K562 (cell line): Measurements from ENCODE around the gene GRIN1. TPM values are rescaled to one million over a fixed set of nuclear protein-coding genes. Genes with fewer than 3 reads are reported as not detected.
A peak's percentile ranks its signal among the peaks of the same experiment; 100 is the strongest.

ENCODE experiments used
- BCOR ChIP-seq: fragments of 450-650 bp; IDR thresholded peaks from 2 replicates; pipeline ENCODE4 v1.6.1; 2016
- BRD9 ChIP-seq: fragments of 450-650 bp; IDR thresholded peaks from 2 replicates; pipeline ENCODE4 v1.6.1; 2018; ENCODE audit warnings: low read depth; ENCODE audit not compliant: partially characterized antibody
- CAMTA2 ChIP-seq: fragments of 250-450 bp; sonication (Bioruptor Pico); conservative IDR thresholded peaks from 2 replicates; pipeline ENCODE4 v1.5.1; 2022
- ETV1 ChIP-seq: fragments of 450-650 bp; conservative IDR thresholded peaks from 2 replicates; pipeline ENCODE4 v1.6.1; 2016; ENCODE audit warnings: missing genetic modification characterization, control low read depth, low read depth, missing compliant biosample characterization
- L3MBTL2 ChIP-seq: fragments of 450-650 bp; IDR thresholded peaks from 2 replicates; pipeline ENCODE4 v1.6.1; 2016; ENCODE audit warnings: mild to moderate bottlenecking, moderate library complexity
- MTA1 ChIP-seq: fragments of 450-650 bp; IDR thresholded peaks from 2 replicates; pipeline ENCODE4 v1.6.1; 2017; ENCODE audit warnings: borderline replicate concordance
- NBN ChIP-seq: fragments of 450-650 bp; IDR thresholded peaks from 2 replicates; pipeline ENCODE4 v1.6.1; 2016; ENCODE audit warnings: low read depth, mild to moderate bottlenecking
- NR1H2 ChIP-seq: sonication (generic); formaldehyde crosslinking; IDR thresholded peaks from 2 replicates; pipeline ENCODE4 v1.4.0; 2020; ENCODE audit warnings: mild to moderate bottlenecking, missing genetic modification reagents
- POLR2A ChIP-seq: fragments of 450-650 bp; conservative IDR thresholded peaks from 2 replicates; pipeline ENCODE4 v1.6.1; 2016
- RB1 ChIP-seq: fragments of 450-650 bp; IDR thresholded peaks from 2 replicates; pipeline ENCODE4 v1.6.1; 2017; ENCODE audit warnings: low read depth, mild to moderate bottlenecking
- SMAD2 ChIP-seq: fragments of 150-350 bp; IDR thresholded peaks from 2 replicates; pipeline ENCODE4 v1.6.1; 2014; ENCODE audit warnings: low read depth, mild to moderate bottlenecking, low read length
- SMAD4 ChIP-seq: fragments of 250-450 bp; sonication (Bioruptor Pico); conservative IDR thresholded peaks from 2 replicates; pipeline ENCODE4 v1.8.0; 2021; ENCODE audit warnings: inconsistent platforms, mild to moderate bottlenecking, moderate library complexity
- TEAD4 ChIP-seq, 2 experiments: sonication (generic) in 1 of 2; formaldehyde crosslinking in 1 of 2; IDR thresholded peaks; 2 replicates each; pipeline versions ENCODE4 v1.6.1 to v1.8.0; 2012 to 2022; ENCODE audit warnings: borderline replicate concordance in 1 of 2, inconsistent platforms in 1 of 2, low read length in 1 of 2, mild to moderate bottlenecking in 1 of 2, missing genetic modification reagents in 1 of 2
- TRIM24 ChIP-seq, 2 experiments: fragments of 450-650 bp; IDR thresholded peaks; 2 replicates each; pipeline ENCODE4 v1.6.1; 2016
- ZFPM2 ChIP-seq: fragments of 250-450 bp; sonication (Bioruptor Pico); IDR thresholded peaks from 2 replicates; pipeline ENCODE4 v1.5.1; 2022; ENCODE audit warnings: mild to moderate bottlenecking
- ZFX ChIP-seq: sonication (generic); formaldehyde crosslinking; IDR thresholded peaks from 2 replicates; pipeline ENCODE4 v1.8.0; 2022; ENCODE audit warnings: mild to moderate bottlenecking, missing genetic modification reagents, moderate library complexity
- ZKSCAN1 ChIP-seq: fragments of 150-350 bp; IDR thresholded peaks from 2 replicates; pipeline ENCODE4 v1.6.1; 2016; ENCODE audit warnings: low read depth, low read length
- ZNF121 ChIP-seq: sonication (generic); formaldehyde crosslinking; conservative IDR thresholded peaks from 2 replicates; pipeline ENCODE4 v1.8.0; 2022; ENCODE audit warnings: missing genetic modification reagents
- ZNF134 ChIP-seq: fragments of 250-450 bp; sonication (Bioruptor Pico); conservative IDR thresholded peaks from 2 replicates; pipeline ENCODE4 v1.4.0; 2020
- ZNF324 ChIP-seq: fragments of 250-450 bp; sonication (Bioruptor Pico); IDR thresholded peaks from 2 replicates; pipeline ENCODE4 v1.4.0; 2020; ENCODE audit warnings: mild to moderate bottlenecking
- ZNF586 ChIP-seq: fragments of 450-650 bp; formaldehyde crosslinking; conservative IDR thresholded peaks from 2 replicates; pipeline ENCODE4 v1.4.0; 2020; ENCODE audit warnings: mild to moderate bottlenecking, moderate library complexity
- polyA plus RNA-seq, 8 experiments: library from polyadenylated mRNA; depleted of rRNA in 4 of 8; stranded (reverse) in 5 of 8; unstranded in 3 of 8; fragments of >200 nt; fragmentation: Nextera tagmentation in 2 of 8; fragmentation: Illumina TruSeq in 1 of 8; extraction: Ambion mirVana in 2 of 8; extraction: Trizol in 1 of 8; gene quantifications; 2 replicates each; pipeline versions ENCODE4 v1.2.1 to v1.2.3, GENCODE V29; 2011 to 2014; ENCODE audit warnings: inconsistent platforms in 1 of 8, missing spikeins in 1 of 8
- total RNA-seq, 7 experiments: library from RNA; depleted of rRNA in 6 of 7; stranded (reverse); fragments of >200 nt in 6 of 7; fragmentation: Illumina TruSeq in 2 of 7; extraction: Trizol in 2 of 7; gene quantifications; 2 replicates each; pipeline versions ENCODE4 v1.2.1 to v1.2.3, GENCODE V29; 2011 to 2021; ENCODE audit warnings: low replicate concordance in 1 of 7
- TF ChIP-seq, protein P1 (sequence below): fragments of 450-650 bp; IDR thresholded peaks from 2 replicates; pipeline ENCODE4 v1.6.1; 2016; ENCODE audit warnings: borderline replicate concordance
- TF ChIP-seq, protein P2 (sequence below), 2 experiments: fragments of 450-650 bp; conservative IDR thresholded peaks; 2 replicates each; pipeline ENCODE4 v1.6.1; 2017; ENCODE audit warnings: mild to moderate bottlenecking in 2 of 2, moderate library complexity in 2 of 2
- TF ChIP-seq, protein P3 (sequence below), 2 experiments: fragments of 200-800 bp in 1 of 2; sonication (Bioruptor generic) in 1 of 2; sonication (generic) in 1 of 2; formaldehyde crosslinking in 1 of 2; IDR thresholded peaks in 1 of 2; conservative IDR thresholded peaks in 1 of 2; 2 replicates each; pipeline versions ENCODE4 v1.5.0 to v1.6.1; 2016 to 2020; ENCODE audit warnings: missing compliant biosample characterization in 1 of 2, missing genetic modification characterization in 1 of 2, missing genetic modification reagents in 1 of 2

GRIN1 gene
- total and polyA plus RNA-seq, 9 of the 15 experiments (the other 6 are each of a cell fraction or from before 2014, with no cell fraction given) = 0.03 to 0.35 (median 0.16) TPM; not detected in 6

DNA sequence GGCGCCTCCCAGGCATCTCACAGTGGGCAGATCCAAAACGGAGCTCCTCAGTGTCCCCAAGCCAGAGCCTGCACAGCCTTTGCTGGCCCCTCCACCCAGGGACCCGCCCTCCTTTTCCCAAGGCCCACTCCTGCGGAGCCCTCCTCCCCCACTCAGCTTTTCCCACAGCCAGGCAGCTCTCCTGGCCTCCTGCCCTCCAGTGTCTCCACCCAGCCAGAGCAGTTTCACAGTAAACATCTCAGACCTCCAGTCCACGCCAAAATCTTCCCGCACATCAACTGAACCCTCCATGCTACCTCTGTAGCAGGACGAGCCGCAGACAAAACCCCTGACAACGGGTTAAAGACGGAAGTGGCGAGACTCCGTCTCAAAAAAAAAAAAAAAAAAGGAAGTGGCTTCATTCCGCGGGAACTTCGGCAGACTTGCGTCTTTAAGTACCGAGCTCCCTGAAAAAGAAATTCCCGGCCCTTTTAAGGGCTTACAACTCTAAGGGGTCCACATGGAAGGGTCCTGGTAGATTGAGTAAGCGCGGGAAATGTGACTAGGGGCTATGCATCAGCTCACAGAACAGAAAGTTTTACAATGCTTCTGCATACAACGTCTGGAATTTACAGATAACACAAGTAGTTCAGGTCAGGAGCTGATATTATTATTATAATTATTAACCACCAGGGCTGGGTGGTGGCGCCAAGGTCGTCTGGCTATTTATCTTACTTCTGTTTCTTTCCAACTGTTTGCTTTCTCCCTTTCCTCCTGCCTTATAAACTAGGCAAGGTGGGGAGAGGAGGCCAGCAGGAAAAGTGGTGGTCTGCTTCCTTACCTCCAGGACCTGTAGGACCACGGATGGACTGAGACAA is 11.4 kb upstream of the GRIN1 start (continued):
- TF ChIP-seq, protein P1, sequence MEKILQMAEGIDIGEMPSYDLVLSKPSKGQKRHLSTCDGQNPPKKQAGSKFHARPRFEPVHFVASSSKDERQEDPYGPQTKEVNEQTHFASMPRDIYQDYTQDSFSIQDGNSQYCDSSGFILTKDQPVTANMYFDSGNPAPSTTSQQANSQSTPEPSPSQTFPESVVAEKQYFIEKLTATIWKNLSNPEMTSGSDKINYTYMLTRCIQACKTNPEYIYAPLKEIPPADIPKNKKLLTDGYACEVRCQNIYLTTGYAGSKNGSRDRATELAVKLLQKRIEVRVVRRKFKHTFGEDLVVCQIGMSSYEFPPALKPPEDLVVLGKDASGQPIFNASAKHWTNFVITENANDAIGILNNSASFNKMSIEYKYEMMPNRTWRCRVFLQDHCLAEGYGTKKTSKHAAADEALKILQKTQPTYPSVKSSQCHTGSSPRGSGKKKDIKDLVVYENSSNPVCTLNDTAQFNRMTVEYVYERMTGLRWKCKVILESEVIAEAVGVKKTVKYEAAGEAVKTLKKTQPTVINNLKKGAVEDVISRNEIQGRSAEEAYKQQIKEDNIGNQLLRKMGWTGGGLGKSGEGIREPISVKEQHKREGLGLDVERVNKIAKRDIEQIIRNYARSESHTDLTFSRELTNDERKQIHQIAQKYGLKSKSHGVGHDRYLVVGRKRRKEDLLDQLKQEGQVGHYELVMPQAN = peak; percentile 37; the same call in 1 of the 2 replicates
- TF ChIP-seq CAMTA2 (CRISPR knock-in tag) (no peak), BCOR (0 out of 2 replicates have a peak, but pooled peaks have one; percentile 21), TEAD4 (IDR thresholded peaks at IDR 0.05; ENCODE audit: low read length) (peak; percentile 34; the same call in 1 of the 2 replicates), TEAD4 (CRISPR knock-in tag; IDR thresholded peaks at IDR 0.05; ENCODE audit: borderline replicate concordance) (no peak), ZNF324 (CRISPR knock-in tag) (no peak), RB1 (peak; percentile 54; the same call in 1 of the 2 replicates), MTA1 (no peak), ZKSCAN1 (0 out of 2 replicates have a peak, but pooled peaks have one; percentile 5), ZFX (peak; percentile 26; the same call in 1 of the 2 replicates), TRIM24 (IDR thresholded peaks at IDR 0.05) (0 out of 4 replicates have a peak, but pooled peaks of 1 of the 2 experiments have one; percentile 17), SMAD4 (peak; percentile 77; the same call in 1 of the 2 replicates), NBN (0 out of 2 replicates have a peak, but pooled peaks have one; percentile 51), BRD9 (peak; percentile 65), L3MBTL2 (peak; percentile 64), ZFPM2 (CRISPR knock-in tag) (no peak), ZNF134 (CRISPR knock-in tag) (no peak), NR1H2 (0 out of 2 replicates have a peak, but pooled peaks have one; percentile 44), POLR2A (peak; percentile 45), ZNF121 (CRISPR knock-in tag) (no peak), SMAD2 (no peak), ETV1 (tag) (peak; percentile 69), ZNF586 (CRISPR knock-in tag) (no peak; the same call in 1 of the 2 replicates)
- TF ChIP-seq, protein P2, sequence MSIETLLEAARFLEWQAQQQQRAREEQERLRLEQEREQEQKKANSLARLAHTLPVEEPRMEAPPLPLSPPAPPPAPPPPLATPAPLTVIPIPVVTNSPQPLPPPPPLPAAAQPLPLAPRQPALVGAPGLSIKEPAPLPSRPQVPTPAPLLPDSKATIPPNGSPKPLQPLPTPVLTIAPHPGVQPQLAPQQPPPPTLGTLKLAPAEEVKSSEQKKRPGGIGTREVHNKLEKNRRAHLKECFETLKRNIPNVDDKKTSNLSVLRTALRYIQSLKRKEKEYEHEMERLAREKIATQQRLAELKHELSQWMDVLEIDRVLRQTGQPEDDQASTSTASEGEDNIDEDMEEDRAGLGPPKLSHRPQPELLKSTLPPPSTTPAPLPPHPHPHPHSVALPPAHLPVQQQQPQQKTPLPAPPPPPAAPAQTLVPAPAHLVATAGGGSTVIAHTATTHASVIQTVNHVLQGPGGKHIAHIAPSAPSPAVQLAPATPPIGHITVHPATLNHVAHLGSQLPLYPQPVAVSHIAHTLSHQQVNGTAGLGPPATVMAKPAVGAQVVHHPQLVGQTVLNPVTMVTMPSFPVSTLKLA (conservative IDR thresholded peaks at IDR 0.05) = peak in 1 of 2 experiments; percentile 58; a peak in 2 of 4 replicates
- TF ChIP-seq, protein P3, sequence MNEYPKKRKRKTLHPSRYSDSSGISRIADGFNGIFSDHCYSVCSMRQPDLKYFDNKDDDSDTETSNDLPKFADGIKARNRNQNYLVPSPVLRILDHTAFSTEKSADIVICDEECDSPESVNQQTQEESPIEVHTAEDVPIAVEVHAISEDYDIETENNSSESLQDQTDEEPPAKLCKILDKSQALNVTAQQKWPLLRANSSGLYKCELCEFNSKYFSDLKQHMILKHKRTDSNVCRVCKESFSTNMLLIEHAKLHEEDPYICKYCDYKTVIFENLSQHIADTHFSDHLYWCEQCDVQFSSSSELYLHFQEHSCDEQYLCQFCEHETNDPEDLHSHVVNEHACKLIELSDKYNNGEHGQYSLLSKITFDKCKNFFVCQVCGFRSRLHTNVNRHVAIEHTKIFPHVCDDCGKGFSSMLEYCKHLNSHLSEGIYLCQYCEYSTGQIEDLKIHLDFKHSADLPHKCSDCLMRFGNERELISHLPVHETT (CRISPR knock-in tag; conservative IDR thresholded peaks at IDR 0.05 in 1 of 2, IDR thresholded peaks at IDR 0.05 in 1 of 2) = peak in 1 of 2 experiments; percentile 39; a peak in 1 of 4 replicates
